Measurements from ENCODE around the gene TRABD2B. TPM values are rescaled to one million over a fixed set of nuclear protein-coding genes. Genes with fewer than 3 reads are reported as not detected.

Gene TRABD2B
- total RNA-seq, 5 donors from 2014 or later (not counting 1 experiment from before 2014, with no cell fraction given) = not detected

DNA sequence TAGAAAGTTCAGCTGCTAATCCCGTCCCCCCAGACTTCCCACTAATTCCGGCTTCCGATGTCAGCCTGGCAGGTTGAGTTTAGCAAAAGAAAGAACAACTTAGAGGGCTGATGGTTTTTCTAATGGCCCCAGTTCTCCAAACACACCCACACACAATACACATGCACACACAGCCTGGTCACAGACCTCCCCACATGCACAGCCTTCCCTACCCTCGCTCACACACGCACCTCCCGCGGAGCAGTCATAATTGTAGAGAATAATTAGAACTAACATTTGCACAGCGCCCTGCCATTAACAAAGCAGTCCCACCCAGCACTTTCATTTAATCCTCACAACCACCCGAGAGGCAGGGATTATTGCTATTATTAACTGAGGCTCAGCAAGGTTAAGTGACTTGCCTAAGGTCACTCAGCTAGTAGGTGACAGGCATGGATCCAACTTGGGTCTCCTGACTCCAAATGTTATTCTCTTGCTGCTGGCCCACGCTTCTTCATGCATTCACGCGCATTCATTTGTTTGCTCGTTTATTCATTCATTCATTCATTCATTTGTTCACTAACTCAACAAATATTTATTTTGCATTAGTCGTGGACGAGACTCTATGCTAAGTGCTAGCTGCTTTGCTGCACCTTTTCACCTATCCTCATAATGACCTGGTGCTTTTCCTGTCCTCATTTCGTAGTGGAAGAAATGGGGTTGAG is 284.4 kb downstream of the TRABD2B start:
- H3K36me3 Mint-ChIP-seq = no peaks in the 10 kb centered on the region
- Histone ChIP-seq H3K36me3 (ENCODE audit: control insufficient read depth in 2 of 2, extremely low read depth in 1 of 2, insufficient read depth in 1 of 2, low read length in 1 of 2) (no peaks in the 10 kb centered on the region), H3K4me1 (ENCODE audit: control insufficient read depth in 1 of 2, extremely low read depth in 1 of 2, insufficient read depth in 2 of 2, low read length in 2 of 2) (peaks cover 0 to 25% of the 10 kb centered on the region in 2 experiments), H3K4me3 (ENCODE audit: control insufficient read depth in 1 of 2, extremely low read depth in 1 of 2, low read length in 1 of 2) (no peak overlapping the region), H3K9me3 (no peaks in the 10 kb centered on the region), H3K27me3 (replicated peaks in 1 of 2; ENCODE audit: control insufficient read depth in 2 of 2, extremely low read depth in 1 of 2, insufficient read depth in 2 of 2, low read length in 1 of 2) (peaks cover 17 to 56% of the 10 kb centered on the region in 2 experiments), H3K27ac (ENCODE audit: low read length) (no peak overlapping the region)
- peaks cover 53 to 74% of the 10 kb centered on the region in 2 donors for H3K27me3 Mint-ChIP-seq
- peaks cover 0 to 20% (median 16%) of the 10 kb centered on the region in 3 donors for H3K4me1 Mint-ChIP-seq
- H3K27ac Mint-ChIP-seq = no peak overlapping the region
- 63% methylated on average over 5 of the region's 16 CpGs for WGBS (ENCODE audit: insufficient coverage)
- no peak overlapping the region for H3K4me3 Mint-ChIP-seq
- no peak for ATAC-seq (replicated peaks in 1 of 4)
- no peak for DNase-seq
- ChIA-PET POLR2A (no interaction called here), CTCF (interaction anchor here in 1 of 2 donors (1.0 to 1.1 kb wide), 2 partner anchors 13 to 293 kb away, joined by 3 read pairs; no protein-coding TSS in a partner anchor)
- no peaks in the 10 kb centered on the region for H3K9me3 Mint-ChIP-seq

DNA sequence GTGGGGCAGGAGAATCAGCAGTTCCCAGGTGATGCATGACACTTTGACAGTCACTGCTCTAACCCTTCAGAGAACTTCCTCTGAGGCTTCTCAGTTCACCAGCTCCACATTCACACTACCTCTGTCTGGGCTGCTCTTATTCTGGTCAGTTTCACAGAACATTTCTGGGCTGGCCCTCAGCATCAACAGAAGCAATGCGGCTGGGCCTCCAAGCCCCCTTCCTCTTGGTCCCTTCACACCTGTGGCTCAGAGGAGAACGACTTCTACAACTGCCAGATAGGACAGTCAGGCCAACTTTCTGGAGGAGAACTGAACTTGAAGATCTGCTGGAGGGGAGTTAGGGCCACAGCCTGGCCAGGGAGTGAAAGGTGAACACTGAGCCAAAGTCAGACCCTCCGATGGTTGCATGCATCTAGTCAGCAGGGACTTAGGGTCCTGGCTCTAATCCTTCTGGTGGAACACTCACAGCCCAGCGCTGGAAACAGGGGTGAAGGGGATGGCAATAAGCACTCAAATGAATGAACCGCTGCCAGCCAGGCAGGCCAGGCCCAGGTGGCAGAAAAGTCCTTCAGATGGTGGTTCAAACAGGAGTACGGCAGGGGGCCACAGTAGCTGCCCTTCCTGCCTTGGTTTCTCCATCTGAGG is 285.2 kb downstream of the TRABD2B start:
- Mint-ChIP-seq H3K27ac (no peak overlapping the region), H3K27me3 (peaks cover 57 to 76% of the 10 kb centered on the region in 2 donors), H3K9me3 (no peaks in the 10 kb centered on the region), H3K4me1 (peaks cover 0 to 20% (median 16%) of the 10 kb centered on the region in 3 donors), H3K36me3 (no peaks in the 10 kb centered on the region), H3K4me3 (no peak overlapping the region)
- Histone ChIP-seq H3K27ac (ENCODE audit: low read length) (no peak overlapping the region), H3K9me3 (no peaks in the 10 kb centered on the region), H3K27me3 (replicated peaks in 1 of 2; ENCODE audit: control insufficient read depth in 2 of 2, extremely low read depth in 1 of 2, insufficient read depth in 2 of 2, low read length in 1 of 2) (peaks cover 18 to 61% of the 10 kb centered on the region in 2 experiments), H3K4me1 (ENCODE audit: control insufficient read depth in 1 of 2, extremely low read depth in 1 of 2, insufficient read depth in 2 of 2, low read length in 2 of 2) (peaks cover 0 to 25% of the 10 kb centered on the region in 2 experiments), H3K36me3 (ENCODE audit: control insufficient read depth in 2 of 2, extremely low read depth in 1 of 2, insufficient read depth in 1 of 2, low read length in 1 of 2) (no peaks in the 10 kb centered on the region), H3K4me3 (ENCODE audit: control insufficient read depth in 1 of 2, extremely low read depth in 1 of 2, low read length in 1 of 2) (no peak overlapping the region)
- no peak for ATAC-seq (replicated peaks in 1 of 4)
- ChIA-PET POLR2A (interaction anchor here in 1 of 2 donors (0.6 kb wide), 1 partner anchor 99 kb away, joined by 5 read pairs; no protein-coding TSS in a partner anchor), CTCF (interaction anchor here in 1 of 2 donors (1.0 kb wide), 1 partner anchor 292 kb away, joined by 3 read pairs; no protein-coding TSS in a partner anchor)
- no peak for DNase-seq
- 70% methylated on average over 5 of the region's 6 CpGs for WGBS (ENCODE audit: insufficient coverage)

DNA sequence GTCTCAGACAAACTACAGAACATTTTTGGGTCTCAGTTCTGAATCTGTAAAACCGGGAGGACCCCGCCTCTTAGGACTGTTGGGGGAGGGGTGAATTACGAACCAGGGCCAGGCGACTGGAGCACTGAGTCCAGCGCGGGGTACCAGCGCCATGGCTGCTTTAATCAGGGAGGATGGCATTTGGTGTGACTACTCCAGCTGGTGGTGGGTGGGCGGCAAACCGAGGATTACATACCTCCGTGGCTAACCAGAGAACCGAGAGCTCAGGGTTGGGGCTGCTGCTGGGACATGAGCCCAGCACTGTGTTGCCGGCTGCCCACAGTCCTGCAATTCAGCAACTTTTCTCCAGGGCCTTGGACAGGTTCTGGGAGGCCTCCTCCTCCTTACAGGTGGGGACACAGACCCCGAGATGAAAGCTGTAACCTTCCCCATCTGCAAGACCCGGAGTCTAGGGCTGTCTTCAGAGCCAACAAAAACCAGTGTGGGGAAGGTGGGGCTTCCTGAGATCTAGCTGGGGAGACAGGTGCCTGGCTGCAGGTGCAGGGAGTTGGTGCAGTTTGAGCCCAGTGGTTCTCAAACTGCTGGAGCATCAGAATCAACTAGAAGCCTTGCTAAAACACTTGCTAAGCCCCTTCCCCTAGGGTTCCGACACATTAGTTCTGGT is 285.9 kb downstream of the TRABD2B start:
- 50% methylated on average over 12 of the region's 15 CpGs for WGBS (ENCODE audit: insufficient coverage)
- no peaks in the 10 kb centered on the region for H3K9me3 ChIP-seq
- no peak overlapping the region for H3K4me3 ChIP-seq (ENCODE audit: control insufficient read depth in 1 of 2, extremely low read depth in 1 of 2, low read length in 1 of 2)
- ChIA-PET POLR2A (interaction anchor here in 1 of 2 donors (0.6 kb wide), 1 partner anchor 98 kb away, joined by 5 read pairs; no protein-coding TSS in a partner anchor), CTCF (interaction anchor here (0.6 to 1.6 kb wide), 3 partner anchors 12 to 291 kb away, joined by 3 to 5 read pairs (median 3); no protein-coding TSS in a partner anchor)
- Mint-ChIP-seq H3K27ac (no peak overlapping the region), H3K4me1 (peaks cover 0 to 20% (median 16%) of the 10 kb centered on the region in 3 donors), H3K27me3 (peaks cover 54 to 76% of the 10 kb centered on the region in 2 donors), H3K36me3 (no peaks in the 10 kb centered on the region), H3K4me3 (peak overlapping the region in 1 of 3 donors; percentile 55), H3K9me3 (no peaks in the 10 kb centered on the region)
- no peaks in the 10 kb centered on the region for H3K36me3 ChIP-seq (ENCODE audit: control insufficient read depth in 2 of 2, extremely low read depth in 1 of 2, insufficient read depth in 1 of 2, low read length in 1 of 2)
- peaks cover 0 to 25% of the 10 kb centered on the region in 2 experiments for H3K4me1 ChIP-seq (ENCODE audit: control insufficient read depth in 1 of 2, extremely low read depth in 1 of 2, insufficient read depth in 2 of 2, low read length in 2 of 2)
- DNase-seq (no peak), ATAC-seq (replicated peaks in 1 of 4) (no peak)
- H3K27me3 ChIP-seq (replicated peaks in 1 of 2; ENCODE audit: control insufficient read depth in 2 of 2, extremely low read depth in 1 of 2, insufficient read depth in 2 of 2, low read length in 1 of 2) = peaks cover 19 to 64% of the 10 kb centered on the region in 2 experiments
- H3K27ac ChIP-seq (ENCODE audit: low read length) = no peak overlapping the region

Other genes starting within 250 kb of the TRABD2B start
- not detected for gene SLC5A9, start 225.3 kb upstream of the TRABD2B start, total RNA-seq